Measurements from ENCODE around the gene GALNTL6. TPM values are rescaled to one million over a fixed set of nuclear protein-coding genes. Genes with fewer than 3 reads are reported as not detected.
"Not testable (repeated sequence)": the region's sequence is repeated elsewhere in the genome, so short reads cannot be mapped to it uniquely, and the experiment has no call there.

Gene GALNTL6
- total and polyA plus RNA-seq, 9 of the 15 experiments (the other 6 are each of a cell fraction or from before 2014, with no cell fraction given): 0.18 to 0.50 (median 0.29) TPM

DNA sequence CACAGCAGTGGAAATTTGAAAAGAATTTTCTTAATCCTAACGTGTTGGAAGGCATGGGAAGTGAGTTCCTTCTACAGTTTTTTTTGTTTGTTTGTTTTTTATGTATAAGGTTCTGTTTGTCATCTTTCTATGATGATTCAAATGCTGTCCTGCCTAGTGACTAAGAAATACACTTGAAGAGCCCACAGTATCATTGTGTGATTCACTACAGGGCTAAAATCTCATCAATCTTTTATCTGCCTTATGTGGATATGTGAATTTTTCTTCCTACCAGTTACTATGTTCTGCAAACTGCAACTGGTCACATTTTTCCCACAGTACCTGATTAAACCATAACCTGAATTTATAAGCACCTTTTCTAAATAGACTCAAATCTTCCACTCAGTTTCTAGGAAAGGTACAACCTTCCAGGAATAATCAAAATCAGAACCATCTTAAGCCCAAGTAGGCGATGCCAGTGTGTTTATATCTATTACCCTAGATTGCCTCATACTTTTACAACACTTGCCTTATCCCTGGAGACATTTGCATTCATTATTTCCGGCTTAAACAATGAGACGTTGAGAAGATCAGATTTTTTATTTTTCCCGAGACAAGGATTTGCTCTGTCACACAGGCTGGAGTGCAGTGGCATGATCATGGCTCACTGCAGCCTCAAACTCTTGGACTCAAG lies 1140.8 kb downstream of the GALNTL6 start (continued):
- TF ChIP-seq NFE2 (IDR thresholded peaks at IDR 0.05; ENCODE audit: low read depth) (no peak), ZNF354B (CRISPR knock-in tag; IDR thresholded peaks at IDR 0.05) (no peak), RFX5 (IDR thresholded peaks at IDR 0.05; ENCODE audit: low read depth, low read length) (no peak), SOX6 (IDR thresholded peaks at IDR 0.05) (0 out of 2 replicates have a peak, but pooled peaks have one; percentile 29), GTF2E2 (tag; IDR thresholded peaks at IDR 0.05) (no peak), KLF16 (IDR thresholded peaks at IDR 0.05) (no peak), MEF2A (IDR thresholded peaks at IDR 0.05; ENCODE audit: control insufficient read depth, low read depth, low read length) (no peak), SAFB (IDR thresholded peaks at IDR 0.05; ENCODE audit: borderline replicate concordance, low read depth, low read length) (no peak), JUNB (CRISPR knock-in tag; conservative IDR thresholded peaks at IDR 0.05) (no peak)
- TF ChIP-seq, protein P1, sequence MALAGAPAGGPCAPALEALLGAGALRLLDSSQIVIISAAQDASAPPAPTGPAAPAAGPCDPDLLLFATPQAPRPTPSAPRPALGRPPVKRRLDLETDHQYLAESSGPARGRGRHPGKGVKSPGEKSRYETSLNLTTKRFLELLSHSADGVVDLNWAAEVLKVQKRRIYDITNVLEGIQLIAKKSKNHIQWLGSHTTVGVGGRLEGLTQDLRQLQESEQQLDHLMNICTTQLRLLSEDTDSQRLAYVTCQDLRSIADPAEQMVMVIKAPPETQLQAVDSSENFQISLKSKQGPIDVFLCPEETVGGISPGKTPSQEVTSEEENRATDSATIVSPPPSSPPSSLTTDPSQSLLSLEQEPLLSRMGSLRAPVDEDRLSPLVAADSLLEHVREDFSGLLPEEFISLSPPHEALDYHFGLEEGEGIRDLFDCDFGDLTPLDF (CRISPR knock-in tag; IDR thresholded peaks at IDR 0.05): no peak

DNA sequence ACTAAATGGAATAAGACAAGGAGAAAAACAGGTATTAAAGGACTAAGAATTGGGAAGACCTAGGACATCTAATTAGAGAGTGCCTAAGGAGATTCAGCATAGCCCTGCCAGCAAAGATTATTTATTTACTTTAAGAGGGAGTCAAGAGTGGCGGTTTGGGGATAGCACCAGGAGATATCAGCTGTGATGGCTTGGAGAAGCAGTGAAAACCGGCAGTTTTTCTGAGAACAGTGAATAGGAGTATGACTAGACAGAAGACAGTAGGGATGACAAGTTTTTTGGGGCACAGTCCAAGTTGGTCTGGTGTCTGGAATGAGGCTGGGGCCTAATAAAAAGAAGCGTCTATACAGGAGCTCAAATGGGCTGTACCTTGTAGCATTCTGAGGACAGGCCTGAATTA lies 1143.1 kb downstream of the GALNTL6 start:
- peak; percentile 70 for ATAC-seq
- CTCF ChIA-PET (ENCODE audit: low intra/inter-chr PET ratio); H3K79me2 ChIP-seq (ENCODE audit: control insufficient read depth, insufficient read depth, low read length); in situ Hi-C loops (cut with MboI); H3K9me3 ChIP-seq (replicated peaks; ENCODE audit: control insufficient read depth, insufficient read depth, low read depth, low read length); H3K36me3 ChIP-seq (ENCODE audit: control insufficient read depth, insufficient read depth, low read length); H4K20me1 ChIP-seq (replicated peaks; ENCODE audit: control insufficient read depth, insufficient read depth, low read length); H3K9ac ChIP-seq (ENCODE audit: insufficient read depth in 1 of 2, low read depth in 2 of 2, low read length in 2 of 2); BruUV-seq (replicated peaks); H3K9me1 ChIP-seq (ENCODE audit: control insufficient read depth, insufficient read depth, low read length); H3K4me3 ChIP-seq; FAIRE-seq; H3K27me3 ChIP-seq (ENCODE audit: control insufficient read depth in 2 of 2, insufficient read depth in 2 of 2, low read length in 2 of 2): not testable (repeated sequence)
- peak overlapping the region; percentile 49; the same call in 2 of the 3 replicates for H3K27ac ChIP-seq (ENCODE audit: extremely low read depth, low read depth, low read length)
- peaks cover 0 to 14% of the 10 kb centered on the region in 2 experiments; a peak in 3 of 5 replicates for H3K4me1 ChIP-seq (replicated peaks in 1 of 2; ENCODE audit: control insufficient read depth in 2 of 2, insufficient read depth in 2 of 2, low read length in 2 of 2)
- DNase-seq (ENCODE audit: extremely low read depth in 1 of 4, low spot score in 3 of 4): peak in 1 of 4 experiments; percentile 23
- H3K4me2 ChIP-seq (ENCODE audit: insufficient read depth, low read length): 0 out of 2 replicates have a peak overlapping the region, but pooled peaks have one; percentile 5
- intact Hi-C loops (cut with micrococcal nuclease): loop anchor here (2.0 kb wide), 1 partner anchor 42 kb away; no protein-coding TSS in a partner anchor
- 5% methylated on average over 3 of the region's 3 CpGs for WGBS (ENCODE audit: insufficient coverage, low coverage, missing lambda C conversion rate)
- POLR2A ChIA-PET: interaction anchor here (0.6 kb wide), 1 partner anchor 591 kb away, joined by 3 read pairs; no protein-coding TSS in a partner anchor
- H2AFZ ChIP-seq (ENCODE audit: low read depth, low read length): peak overlapping the region; percentile 56; the same call in 1 of the 2 replicates
- 0 out of 2 replicates have a peak, but pooled peaks have one; percentile 24 for TF ChIP-seq NCOR1 (IDR thresholded peaks at IDR 0.05)
- peak; percentile 46 for TF ChIP-seq MEIS2 (IDR thresholded peaks at IDR 0.05; ENCODE audit: partially characterized antibody)
- TF ChIP-seq SMARCA4 (IDR thresholded peaks at IDR 0.05): peak; percentile 61; the same call in 1 of the 2 replicates
- TF ChIP-seq, protein P2, sequence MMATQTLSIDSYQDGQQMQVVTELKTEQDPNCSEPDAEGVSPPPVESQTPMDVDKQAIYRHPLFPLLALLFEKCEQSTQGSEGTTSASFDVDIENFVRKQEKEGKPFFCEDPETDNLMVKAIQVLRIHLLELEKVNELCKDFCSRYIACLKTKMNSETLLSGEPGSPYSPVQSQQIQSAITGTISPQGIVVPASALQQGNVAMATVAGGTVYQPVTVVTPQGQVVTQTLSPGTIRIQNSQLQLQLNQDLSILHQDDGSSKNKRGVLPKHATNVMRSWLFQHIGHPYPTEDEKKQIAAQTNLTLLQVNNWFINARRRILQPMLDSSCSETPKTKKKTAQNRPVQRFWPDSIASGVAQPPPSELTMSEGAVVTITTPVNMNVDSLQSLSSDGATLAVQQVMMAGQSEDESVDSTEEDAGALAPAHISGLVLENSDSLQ (IDR thresholded peaks at IDR 0.05): peak; percentile 42; the same call in 1 of the 2 replicates
- TF ChIP-seq MAFG (tag; conservative IDR thresholded peaks at IDR 0.05): 0 out of 2 replicates have a peak, but pooled peaks have one; percentile 40
- TF ChIP-seq, protein P3, sequence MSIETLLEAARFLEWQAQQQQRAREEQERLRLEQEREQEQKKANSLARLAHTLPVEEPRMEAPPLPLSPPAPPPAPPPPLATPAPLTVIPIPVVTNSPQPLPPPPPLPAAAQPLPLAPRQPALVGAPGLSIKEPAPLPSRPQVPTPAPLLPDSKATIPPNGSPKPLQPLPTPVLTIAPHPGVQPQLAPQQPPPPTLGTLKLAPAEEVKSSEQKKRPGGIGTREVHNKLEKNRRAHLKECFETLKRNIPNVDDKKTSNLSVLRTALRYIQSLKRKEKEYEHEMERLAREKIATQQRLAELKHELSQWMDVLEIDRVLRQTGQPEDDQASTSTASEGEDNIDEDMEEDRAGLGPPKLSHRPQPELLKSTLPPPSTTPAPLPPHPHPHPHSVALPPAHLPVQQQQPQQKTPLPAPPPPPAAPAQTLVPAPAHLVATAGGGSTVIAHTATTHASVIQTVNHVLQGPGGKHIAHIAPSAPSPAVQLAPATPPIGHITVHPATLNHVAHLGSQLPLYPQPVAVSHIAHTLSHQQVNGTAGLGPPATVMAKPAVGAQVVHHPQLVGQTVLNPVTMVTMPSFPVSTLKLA (conservative IDR thresholded peaks at IDR 0.05): 0 out of 4 replicates have a peak, but pooled peaks of 1 of the 2 experiments have one; percentile 12
- peak; percentile 60; the same call in 1 of the 2 replicates for TF ChIP-seq MECOM (CRISPR knock-in tag; IDR thresholded peaks at IDR 0.05)

All from K562 (cell line).